MM.1S (cell line): ENCODE data around the gene TRAM2.

Experiments
- EZH2 ChIP-seq: fragments of 300-600 bp; sonication (generic); optimal IDR thresholded peaks from 2 replicates; pipeline ENCODE3; 2017; ENCODE audit warnings: low read depth, mild to moderate bottlenecking, antibody characterized with exemption, low read length, mixed read lengths
- TF ChIP-seq, protein P1 (sequence below): fragments of 300-600 bp; sonication (generic); IDR thresholded peaks from 2 replicates; pipeline ENCODE4 v1.5.1; 2016; ENCODE audit warnings: antibody characterized with exemption, low read length, mixed read lengths

DNA sequence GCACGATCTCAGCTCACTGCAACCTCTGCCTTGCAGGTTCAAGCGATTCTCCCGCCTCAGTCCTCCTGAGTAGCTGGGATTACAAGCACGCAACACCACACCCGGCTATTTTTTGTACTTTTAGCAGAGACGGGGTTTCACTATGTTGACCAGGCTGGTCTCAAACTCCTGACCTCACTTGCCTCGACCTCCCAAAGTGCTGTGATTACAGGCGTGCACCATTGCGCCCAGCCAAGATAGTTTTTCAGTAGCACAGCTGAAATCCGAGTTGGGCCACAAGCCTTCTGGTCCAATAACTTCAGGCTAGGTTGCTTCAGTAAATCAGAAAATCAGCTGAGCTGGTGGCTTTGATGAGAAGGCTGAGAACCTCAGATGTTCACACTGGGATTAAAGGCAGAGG lies 65.7 kb downstream of the TRAM2 start:
- TF ChIP-seq, protein P1, sequence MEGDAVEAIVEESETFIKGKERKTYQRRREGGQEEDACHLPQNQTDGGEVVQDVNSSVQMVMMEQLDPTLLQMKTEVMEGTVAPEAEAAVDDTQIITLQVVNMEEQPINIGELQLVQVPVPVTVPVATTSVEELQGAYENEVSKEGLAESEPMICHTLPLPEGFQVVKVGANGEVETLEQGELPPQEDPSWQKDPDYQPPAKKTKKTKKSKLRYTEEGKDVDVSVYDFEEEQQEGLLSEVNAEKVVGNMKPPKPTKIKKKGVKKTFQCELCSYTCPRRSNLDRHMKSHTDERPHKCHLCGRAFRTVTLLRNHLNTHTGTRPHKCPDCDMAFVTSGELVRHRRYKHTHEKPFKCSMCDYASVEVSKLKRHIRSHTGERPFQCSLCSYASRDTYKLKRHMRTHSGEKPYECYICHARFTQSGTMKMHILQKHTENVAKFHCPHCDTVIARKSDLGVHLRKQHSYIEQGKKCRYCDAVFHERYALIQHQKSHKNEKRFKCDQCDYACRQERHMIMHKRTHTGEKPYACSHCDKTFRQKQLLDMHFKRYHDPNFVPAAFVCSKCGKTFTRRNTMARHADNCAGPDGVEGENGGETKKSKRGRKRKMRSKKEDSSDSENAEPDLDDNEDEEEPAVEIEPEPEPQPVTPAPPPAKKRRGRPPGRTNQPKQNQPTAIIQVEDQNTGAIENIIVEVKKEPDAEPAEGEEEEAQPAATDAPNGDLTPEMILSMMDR: no peak
- TF ChIP-seq EZH2: no peak
